DMS53 (cell line): ENCODE results near the gene DNM2.
"Not testable (repeated sequence)": the region's sequence is repeated elsewhere in the genome, so short reads cannot be mapped to it uniquely, and the experiment has no call there.

Experiments
- DNase-seq: peaks from one replicate; lab custom pipeline; 2025; lab: John Stamatoyannopoulos, UW

DNM2 gene

DNA sequence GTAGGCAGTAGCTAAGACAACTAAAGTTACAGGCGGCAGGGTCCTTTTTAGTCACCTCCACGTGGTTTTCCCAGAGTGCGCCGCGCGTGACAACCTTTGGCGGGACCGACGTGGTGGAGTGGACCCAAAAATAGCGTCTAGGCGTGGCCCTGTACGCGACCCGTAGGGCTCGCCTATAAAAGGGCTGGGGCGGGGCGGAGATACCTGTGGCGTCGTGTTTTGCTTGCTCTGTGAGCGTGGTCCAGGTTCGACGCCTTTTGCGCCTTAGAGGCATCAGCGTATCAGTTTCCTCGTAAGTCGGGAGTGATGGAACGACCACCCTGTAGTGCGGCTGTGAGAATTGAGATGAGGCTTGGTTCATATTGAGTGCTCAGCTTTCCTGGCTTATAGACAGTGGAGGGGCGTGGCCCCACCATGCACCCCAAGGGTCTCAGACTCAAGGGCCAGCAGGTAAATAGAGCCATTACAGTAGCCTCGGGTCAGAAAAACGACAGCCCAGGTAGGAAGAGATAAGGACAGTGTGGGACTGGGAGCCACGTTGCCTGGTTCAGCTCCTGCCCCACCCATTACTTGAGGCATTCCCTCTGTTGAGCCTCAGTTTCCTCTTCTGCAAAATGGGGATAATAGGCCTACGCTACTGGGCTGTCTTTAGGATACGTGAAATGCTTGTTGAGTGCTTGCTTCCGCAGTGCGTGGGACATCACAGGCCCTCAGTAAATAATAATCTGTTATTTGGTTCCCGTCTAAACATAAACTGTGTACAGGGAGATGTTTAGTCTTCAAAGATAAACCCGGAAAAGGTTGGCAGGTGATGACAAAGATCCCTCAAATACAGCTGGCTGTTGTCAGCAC lies 118.8 kb downstream of the DNM2 start:
- peak; percentile 95 for DNase-seq

DNA sequence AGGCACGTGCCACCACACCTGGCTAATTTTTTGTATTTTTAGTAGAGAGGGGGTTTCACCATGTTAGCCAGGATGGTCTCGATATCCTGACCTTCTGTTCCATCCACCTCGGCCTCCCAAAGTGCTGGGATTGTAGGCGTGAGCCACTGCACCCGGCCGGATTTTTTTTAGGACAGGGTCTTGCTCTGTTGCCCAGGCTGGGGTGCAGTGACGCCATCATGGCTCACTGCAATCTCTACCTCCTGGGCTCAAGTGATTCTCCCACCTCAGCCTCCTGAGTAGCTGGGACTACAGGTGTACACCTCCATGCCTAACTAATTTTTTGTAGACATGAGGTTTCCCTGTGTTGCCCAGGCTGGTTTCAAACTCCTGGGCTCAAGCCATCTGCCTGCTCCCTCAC lies 119.8 kb downstream of the DNM2 start:
- not testable (repeated sequence) for DNase-seq

- no peak for DNase-seq
Measured at GRCh38 chr19:10838377-10838776, 120.5 kb downstream of the DNM2 start.

- no peak for DNase-seq
Measured at GRCh38 chr19:10839114-10840050, 121.5 kb downstream of the DNM2 start.

- DNase-seq = no peak
Measured at GRCh38 chr19:10842788-10843187, 124.9 kb downstream of the DNM2 start.

- no peak for DNase-seq
Measured at GRCh38 chr19:10846500-10847202, 128.8 kb downstream of the DNM2 start.

DNA sequence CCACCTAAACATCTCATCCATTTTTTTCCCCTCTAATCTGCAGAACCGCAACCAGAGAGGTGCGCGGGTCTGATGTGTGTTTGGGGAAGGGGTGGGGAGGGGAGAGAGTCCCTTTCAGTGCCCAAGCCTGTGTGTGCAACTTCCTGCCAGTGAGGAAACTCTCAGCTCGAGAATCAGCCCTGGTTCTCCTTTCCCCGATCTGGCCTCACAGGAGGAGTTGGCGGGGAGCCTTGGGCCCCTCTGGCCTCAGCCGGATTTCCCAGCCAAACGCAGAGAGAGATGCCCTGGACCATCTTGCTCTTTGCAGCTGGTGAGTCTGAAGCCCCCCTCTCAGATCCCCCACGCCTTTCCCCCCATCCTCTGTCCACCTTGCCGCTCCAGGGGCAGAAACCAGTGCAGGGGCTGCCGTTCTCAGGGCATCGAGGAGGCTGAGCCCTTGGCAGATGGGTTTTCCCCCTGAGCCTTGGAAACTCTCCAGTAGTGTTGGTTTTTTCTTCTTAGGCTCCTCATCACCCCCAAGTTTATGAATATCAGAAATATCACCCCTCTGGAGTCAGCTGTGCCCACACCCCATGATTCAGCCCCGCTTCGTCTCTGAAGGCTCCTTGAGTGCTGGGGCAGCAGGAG lies 130.5 kb downstream of the DNM2 start, which contains the start of gene C19orf38:
Gene C19orf38, plus strand, starts transcription at position 186 of the 627 bp plus-strand sequence. Its CDS starts 94 bp downstream, at position 280.
- no peak for DNase-seq

GRCh38 chr19:10850631-10851030 lies 132.8 kb downstream of the DNM2 start:
- DNase-seq = no peak

DNA sequence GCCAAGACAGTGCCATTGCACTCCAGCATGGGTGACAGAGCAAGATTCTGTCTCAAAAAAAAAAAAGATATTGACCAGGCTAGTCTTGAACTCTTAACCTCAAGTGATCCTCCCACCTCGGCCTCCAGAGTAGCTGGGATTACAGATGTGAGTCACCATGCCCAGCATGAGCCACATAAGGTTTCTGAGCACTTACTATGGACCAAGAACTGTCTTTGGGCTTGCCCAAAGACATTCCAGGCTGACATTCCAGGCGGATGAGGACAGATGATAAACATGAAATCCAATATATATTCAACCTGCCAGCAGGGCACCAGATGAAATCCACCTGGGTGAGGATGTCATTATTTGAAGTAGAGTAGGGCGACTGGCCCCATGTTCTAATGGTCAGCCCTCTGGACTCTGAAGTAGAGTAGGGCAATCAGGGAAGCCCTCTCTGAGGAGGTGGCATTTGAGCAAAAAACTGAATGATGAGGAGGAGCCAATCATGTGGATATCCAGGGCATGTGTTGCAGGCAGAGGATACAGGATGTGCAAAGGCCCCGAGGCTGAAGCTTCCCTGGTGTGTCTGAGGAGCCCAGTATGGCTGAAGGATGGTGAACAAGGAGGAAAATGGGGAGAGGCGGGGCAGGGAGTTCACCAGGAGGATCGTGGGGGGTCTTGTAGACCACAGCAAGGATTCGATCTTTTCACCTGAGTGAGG lies 134.4 kb downstream of the DNM2 start:
- peak; percentile 28 for DNase-seq

DNA sequence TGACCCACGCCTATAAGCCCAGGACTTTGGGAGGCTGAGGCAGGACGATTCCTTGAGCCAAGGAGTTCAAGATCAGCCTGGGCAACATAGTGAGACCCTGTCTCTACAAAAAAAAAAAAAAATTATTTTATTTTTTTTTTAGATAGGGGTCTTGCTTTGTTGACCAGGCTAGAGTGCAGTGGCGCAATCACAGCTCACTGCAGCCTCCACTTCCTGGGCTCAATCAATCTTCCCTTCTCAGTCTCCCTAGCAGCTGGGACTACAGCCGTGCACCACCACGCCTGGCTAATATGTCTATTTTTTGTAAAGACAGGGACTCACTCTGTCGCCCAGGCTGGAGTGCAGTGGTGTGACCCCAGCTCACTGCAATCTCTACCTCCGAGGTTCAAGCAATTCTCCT lies 135.1 kb downstream of the DNM2 start:
- DNase-seq = no peak

GRCh38 chr19:10854350-10855089 lies 136.6 kb downstream of the DNM2 start:
- no peak for DNase-seq

- peak; percentile 52 for DNase-seq
Measured at GRCh38 chr19:10855879-10856522, 138.1 kb downstream of the DNM2 start.

DNA sequence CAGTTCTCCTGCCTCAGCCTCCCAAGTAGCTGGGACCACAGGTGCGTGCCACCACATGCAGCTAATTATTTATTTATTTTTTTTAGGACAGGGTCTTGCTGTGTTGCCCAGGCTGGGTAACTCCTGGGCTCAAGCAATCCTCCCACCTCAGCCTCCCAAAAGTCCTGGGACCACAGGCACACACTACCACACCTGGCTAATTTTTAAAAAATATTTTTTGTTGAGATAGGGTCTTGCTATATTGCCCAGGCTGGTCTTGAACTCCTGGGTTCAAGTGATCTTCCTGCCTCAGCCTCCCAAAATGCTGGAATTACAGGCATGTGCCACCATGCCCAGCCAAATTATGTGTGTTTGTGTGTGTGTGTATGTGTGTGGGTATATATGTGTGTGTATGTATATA lies 139.0 kb downstream of the DNM2 start:
- not testable (repeated sequence) for DNase-seq

DNA sequence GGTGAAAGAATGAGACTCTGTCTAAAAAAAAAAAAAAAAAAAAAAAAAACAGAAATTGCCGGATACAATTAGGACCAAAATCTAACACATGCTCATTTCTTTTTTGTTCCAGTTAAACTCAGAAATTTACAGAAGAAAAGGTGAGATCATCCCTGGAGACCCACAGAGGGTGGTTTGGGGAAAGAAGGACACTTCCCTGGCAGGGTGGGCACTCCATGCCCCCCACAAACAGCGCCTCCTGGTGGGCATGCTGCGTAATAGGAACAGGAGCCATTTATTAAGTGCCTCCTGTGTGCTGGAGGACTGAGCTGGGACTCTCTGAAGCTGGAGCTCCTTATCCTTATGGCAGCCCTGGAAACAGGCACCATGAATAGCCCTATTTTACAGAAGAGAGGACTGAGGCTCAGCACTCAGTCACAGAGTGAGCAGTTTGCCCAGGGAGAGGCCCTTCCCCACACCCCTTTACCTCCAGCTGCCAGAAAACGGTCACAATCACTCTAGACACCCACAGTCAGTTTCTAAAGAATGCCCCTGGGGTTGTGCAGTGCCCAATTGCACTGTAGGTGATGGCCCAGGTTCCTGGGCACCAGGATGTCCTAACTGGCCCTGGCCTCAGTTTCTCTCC lies 140.4 kb downstream of the DNM2 start:
- peak; percentile 32 for DNase-seq

DNA sequence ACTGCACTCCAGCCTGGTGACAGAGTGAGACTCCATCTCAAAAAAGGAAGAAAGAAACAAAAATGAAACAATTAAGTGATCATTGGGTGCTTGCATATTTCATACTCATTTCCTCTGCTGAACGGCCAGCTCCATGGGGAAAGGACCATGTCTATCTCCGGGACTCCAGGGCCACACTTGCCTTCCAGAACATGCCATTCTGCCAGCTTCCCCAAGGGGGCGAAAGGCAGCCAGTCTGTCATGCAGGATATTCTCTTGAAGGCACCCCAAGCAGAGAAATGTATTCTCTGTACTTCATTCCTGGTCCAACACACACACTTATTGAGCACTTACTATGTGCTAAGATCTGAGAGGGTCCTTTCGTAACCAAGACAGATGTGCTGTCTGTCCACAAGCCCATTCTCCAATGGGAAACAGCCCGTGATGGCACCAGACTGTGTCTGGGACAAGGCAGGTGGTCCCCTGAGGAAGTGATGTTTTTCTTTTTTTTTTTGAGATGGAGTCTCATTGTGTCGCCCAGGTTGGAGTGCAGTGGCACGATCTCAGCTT lies 143.3 kb downstream of the DNM2 start:
- peak; percentile 51 for DNase-seq

- no peak for DNase-seq
Measured at GRCh38 chr19:10862561-10863106, 144.8 kb downstream of the DNM2 start.

DNA sequence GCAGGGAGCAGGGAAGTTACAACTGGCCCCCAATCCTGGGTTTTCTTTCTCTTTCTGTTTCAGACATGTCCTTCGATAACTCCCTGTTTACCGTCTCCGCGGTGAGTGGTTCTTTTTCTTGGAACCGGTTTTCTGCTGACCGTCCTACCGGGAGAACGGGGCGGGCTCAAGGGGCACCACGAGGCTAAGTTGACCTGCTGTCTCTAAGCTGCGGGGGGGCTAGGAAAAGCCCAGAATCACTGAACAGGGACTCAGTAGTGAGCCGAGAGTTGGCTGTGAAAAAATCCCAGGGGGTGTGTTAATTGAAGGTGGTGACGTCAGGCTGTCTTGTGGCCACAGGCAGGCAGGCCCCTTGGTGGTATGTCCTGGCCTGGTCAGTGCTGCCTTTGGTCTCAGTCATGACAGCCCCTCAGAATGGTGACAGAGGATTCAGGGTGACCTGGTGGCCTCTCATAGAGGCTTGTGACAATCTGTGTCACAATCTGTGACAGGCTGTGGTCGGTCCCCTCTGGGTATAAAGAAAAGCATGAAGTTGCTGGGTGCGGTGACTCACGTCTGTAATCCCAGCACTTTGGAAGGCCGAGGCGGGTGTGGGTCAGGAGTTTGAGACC lies 145.3 kb downstream of the DNM2 start:
- peak; percentile 55 for DNase-seq

- peak; percentile 80 for DNase-seq
Measured at GRCh38 chr19:10864538-10864899, 146.6 kb downstream of the DNM2 start.
